Testis (tissue), 3 donors: ENCODE data around the gene PARP1. TPM values are rescaled to one million over a fixed set of nuclear protein-coding genes. Genes with fewer than 3 reads are reported as not detected.
A peak's percentile ranks its signal among the peaks of the same experiment; 100 is the strongest.

ENCODE experiments used
- DNase-seq: peaks from one replicate; pipeline ENCODE4 v3.0.0-alpha.2; 2019
- H3K27ac ChIP-seq, 2 donors: fragments of 200-600 bp; sonication (generic); one replicate each; pipeline ENCODE4 v1.5.1; 2019
- H3K27me3 ChIP-seq: fragments of 200-600 bp; sonication (generic); one replicate; pipeline ENCODE4 v1.5.1; 2019
- H3K36me3 ChIP-seq: fragments of 200-600 bp; sonication (generic); one replicate; pipeline ENCODE4 v1.5.1; 2017; ENCODE audit warnings: low read depth; ENCODE audit errors: missing control alignments
- H3K4me1 ChIP-seq: fragments of 200-600 bp; sonication (generic); one replicate; pipeline ENCODE4 v1.5.1; 2019
- H3K4me3 ChIP-seq, 2 donors: fragments of 200-600 bp; sonication (generic); one replicate each; pipeline ENCODE4 v1.5.1; 2017 to 2019
- H3K9me3 ChIP-seq: fragments of 200-600 bp; sonication (generic); one replicate; pipeline ENCODE4 v1.5.1; 2017
- CTCF ChIP-seq, 3 experiments: fragments of 450-650 bp in 2 of 3; fragments of 200-600 bp in 1 of 3; sonication (generic) in 1 of 3; IDR thresholded peaks; one replicate each; pipeline ENCODE4 v1.5.1; 2016 to 2019; ENCODE audit warnings: antibody characterized with exemption in 3 of 3, mild to moderate bottlenecking in 2 of 3, moderate library complexity in 1 of 3
- POLR2A ChIP-seq: fragments of 450-650 bp; IDR thresholded peaks from one replicate; pipeline ENCODE4 v1.6.1; 2017; ENCODE audit warnings: antibody characterized with exemption, mild to moderate bottlenecking, moderate library complexity
- WGBS, 2 donors: methylation state at CpG; one replicate each; pipeline ENCODE4 v1.1.5; 2018; 5-methylcytosine and 5-hydroxymethylcytosine counted together
- intact Hi-C: fragments of 100-400 bp; cut with DNase I; formaldehyde crosslinking; loops from one replicate; pipeline ENCODE4 v1.15.1; 2023; ENCODE audit warnings: low total_unique reads
- polyA plus RNA-seq: library from polyadenylated mRNA; stranded (reverse); fragments of 350-450 nt; fragmentation: Illumina TruSeq; extraction: RNeasy Lipid Tissue Mini Kit (QIAGEN cat#74804); gene quantifications from one replicate; pipeline ENCODE4 v1.2.3, GENCODE V29; 2014; ENCODE audit warnings: low read depth, low replicate concordance; ENCODE audit not compliant: insufficient read depth
- total RNA-seq, 2 donors: library from RNA; depleted of rRNA; stranded (reverse); fragments of >200 nt; gene quantifications; one replicate each; pipeline ENCODE4 v1.2.3, GENCODE V29; 2016

Gene PARP1
- total and polyA plus RNA-seq, 3 donors from 2014 or later: 109 to 224 (median 199) TPM

- H3K27me3 ChIP-seq: no peaks in the 10 kb centered on the region
Measured at GRCh38 chr1:226440512-226440911, 32.6 kb upstream of the PARP1 start.

GRCh38 chr1:226438007-226438406 is 30.1 kb upstream of the PARP1 start:
- WGBS, 2 donors: 72 to 75% methylated on average over 2 of the region's 2 CpGs
- H3K9me3 ChIP-seq: no peaks in the 10 kb centered on the region
- H3K4me3 ChIP-seq: no peak overlapping the region
- H3K36me3 ChIP-seq: no peaks in the 10 kb centered on the region
- H3K27ac ChIP-seq: no peak overlapping the region
- no peak for DNase-seq
- TF ChIP-seq POLR2A (no peak), CTCF (IDR thresholded peaks at IDR 0.05) (peak in 1 of 3 experiments; percentile 28)
- no peaks in the 10 kb centered on the region for H3K4me1 ChIP-seq
- H3K27me3 ChIP-seq: no peaks in the 10 kb centered on the region
- intact Hi-C loops: no loop called here

More at GRCh38 chr1:226440512-226440911, 32.6 kb upstream of the PARP1 start:
- intact Hi-C loops: no loop called here
- Histone ChIP-seq H3K27ac (no peak overlapping the region), H3K9me3 (no peaks in the 10 kb centered on the region), H3K4me3 (no peak overlapping the region), H3K36me3 (no peaks in the 10 kb centered on the region), H3K4me1 (no peaks in the 10 kb centered on the region)
- WGBS, 2 donors: 79 to 98% methylated on average over 5 of the region's 5 CpGs
- TF ChIP-seq CTCF (IDR thresholded peaks at IDR 0.05) (no peak), POLR2A (no peak)
- DNase-seq: no peak

- Histone ChIP-seq H3K4me3 (no peak overlapping the region), H3K27ac (no peak overlapping the region), H3K4me1 (no peaks in the 10 kb centered on the region), H3K27me3 (no peaks in the 10 kb centered on the region), H3K9me3 (no peaks in the 10 kb centered on the region), H3K36me3 (no peaks in the 10 kb centered on the region)
- DNase-seq: peak; percentile 32
- no peak for TF ChIP-seq POLR2A
- TF ChIP-seq CTCF (IDR thresholded peaks at IDR 0.05): no peak
- 37 to 49% methylated on average over 8 of the region's 8 CpGs for WGBS, 2 donors
- intact Hi-C loops: no loop called here
Measured at GRCh38 chr1:226436855-226437491, 29.1 kb upstream of the PARP1 start.

- Histone ChIP-seq H3K9me3 (no peaks in the 10 kb centered on the region), H3K36me3 (no peaks in the 10 kb centered on the region), H3K4me1 (no peaks in the 10 kb centered on the region), H3K27me3 (no peaks in the 10 kb centered on the region), H3K27ac (no peak overlapping the region), H3K4me3 (no peak overlapping the region)
- TF ChIP-seq POLR2A: no peak
- no peak for TF ChIP-seq CTCF (IDR thresholded peaks at IDR 0.05)
- intact Hi-C loops: no loop called here
- DNase-seq: no peak
- 68 to 83% methylated on average over 3 of the region's 3 CpGs for WGBS, 2 donors
Measured at GRCh38 chr1:226436472-226436854, 28.6 kb upstream of the PARP1 start.

- TF ChIP-seq CTCF (IDR thresholded peaks at IDR 0.05) (no peak), POLR2A (no peak)
- Histone ChIP-seq H3K27me3 (no peaks in the 10 kb centered on the region), H3K9me3 (no peaks in the 10 kb centered on the region), H3K4me3 (no peak overlapping the region), H3K27ac (no peak overlapping the region), H3K4me1 (peaks cover 7% of the 10 kb centered on the region), H3K36me3 (no peaks in the 10 kb centered on the region)
- intact Hi-C loops: no loop called here
- 59 to 68% methylated on average over 6 of the region's 6 CpGs for WGBS, 2 donors
- no peak for DNase-seq
Measured at GRCh38 chr1:226433341-226433720, 25.4 kb upstream of the PARP1 start.
